T-helper 17 cell (primary cell): ENCODE measurements around the gene C17orf100. TPM values are rescaled to one million over a fixed set of nuclear protein-coding genes. Genes with fewer than 3 reads are reported as not detected.

ENCODE experiments used
- ATAC-seq: fragments of 150-1000 bp; cut with Tn5 transposase; 2 replicates; pipeline ENCODE4 v1.10.0; 2021; ENCODE audit warnings: mild to moderate bottlenecking, moderate library complexity
- DNase-seq, 3 donors: peaks; one replicate each; pipeline versions ENCODE4 v3.0.0 to v3.0.0-alpha.2; 2020 to 2021
- H3K9me3 ChIP-seq: one replicate; pipeline ENCODE4 v1.7.0; 2013; ENCODE audit warnings: low read length, mild to moderate bottlenecking; ENCODE audit not compliant: control insufficient read depth, poor library complexity, severe bottlenecking
- H3K27ac Mint-ChIP-seq: one replicate; pipeline ENCODE4 v1.8.0; 2022; ENCODE audit warnings: mild to moderate bottlenecking, moderate library complexity, mixed read lengths
- H3K27me3 Mint-ChIP-seq: one replicate; pipeline ENCODE4 v1.8.0; 2022; ENCODE audit warnings: mixed read lengths
- H3K36me3 Mint-ChIP-seq: one replicate; pipeline ENCODE4 v1.8.0; 2022; ENCODE audit warnings: low read depth, mixed read lengths
- H3K4me1 Mint-ChIP-seq: one replicate; pipeline ENCODE4 v1.8.0; 2022; ENCODE audit warnings: mild to moderate bottlenecking, mixed read lengths
- H3K4me3 Mint-ChIP-seq: one replicate; pipeline ENCODE4 v1.8.0; 2022; ENCODE audit warnings: mild to moderate bottlenecking, moderate library complexity, mixed read lengths
- total RNA-seq, 4 donors: library from RNA in 2 of 4; stranded (reverse) in 2 of 4; gene quantifications; one replicate each; pipeline ENCODE4 v1.2.3 and lab custom pipeline; 2022 to 2026

C17orf100 gene
- total RNA-seq (1 to 10 TPM; 1.3 to 2.5 TPM), total RNA-seq (lab: John Stamatoyannopoulos, UW) (2.9 to 3.8 reads per million in 2 donors)

DNA sequence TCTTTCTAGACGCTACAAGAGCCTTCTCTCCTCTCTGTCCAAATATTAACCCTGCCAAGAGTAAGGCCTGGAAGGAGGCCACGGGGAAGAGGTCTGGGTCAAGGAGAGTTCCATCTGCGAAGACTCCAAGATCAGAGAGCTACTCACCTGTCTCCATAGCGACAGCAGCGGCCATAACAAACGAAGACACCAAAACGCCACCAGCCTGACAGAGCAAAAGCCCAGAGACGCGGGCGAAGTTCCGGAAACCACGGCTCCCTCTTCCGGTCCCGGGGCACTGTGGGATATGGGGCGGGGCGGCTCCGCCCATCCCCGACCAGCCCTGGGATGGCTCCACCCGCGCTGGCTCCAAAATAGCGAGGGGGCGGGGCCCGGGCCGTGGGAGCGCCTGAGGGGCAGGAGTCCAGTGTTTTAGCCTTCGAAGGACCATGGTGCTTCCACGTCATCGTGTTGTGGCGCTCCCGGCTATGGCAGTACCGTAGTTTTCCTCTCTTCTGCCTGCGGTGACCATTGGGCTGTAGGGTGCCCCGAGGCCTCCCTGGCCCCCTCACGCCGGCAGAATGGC is at the start of gene C17orf100, which contains the start of gene MED31:
C17orf100 (plus strand) TSS at position 409 of the 565 bp plus-strand sequence; CDS start at position 561, 152 bp downstream.
MED31 (minus strand) TSS at position 252 of the 565 bp plus-strand sequence; CDS start at position 175, 77 bp downstream.
- H3K9me3 ChIP-seq, result no peaks in the 10 kb centered on the region
- ATAC-seq (peak; percentile 86), DNase-seq (peak; percentile 89 to 92 (median 89))
- Mint-ChIP-seq H3K27me3 (no peaks in the 10 kb centered on the region), H3K27ac (peak within 1 kb of the TSS; percentile 99), H3K4me3 (peak within 1 kb of the TSS; percentile 94), H3K36me3 (peaks cover 2% of the 10 kb centered on the region), H3K4me1 (peaks cover 45% of the 10 kb centered on the region)

DNA sequence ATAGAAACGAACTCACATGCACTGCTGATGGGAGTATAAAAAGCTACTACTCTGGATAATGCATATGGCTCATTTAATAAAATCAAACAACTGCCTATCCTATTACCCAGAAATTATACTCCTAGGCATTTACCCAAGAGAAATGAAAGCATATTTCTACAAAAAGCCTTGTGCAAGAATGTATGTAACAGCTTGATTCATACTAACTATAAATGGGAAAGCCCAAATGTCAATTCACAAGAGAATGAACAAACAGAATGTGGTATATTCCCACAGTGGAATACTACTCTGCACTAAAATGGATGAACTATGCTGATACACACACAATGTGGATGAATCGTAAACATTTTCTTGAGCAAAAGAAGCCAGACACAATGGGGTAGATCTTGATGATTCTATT is 49.4 kb upstream of the C17orf100 start:
- Mint-ChIP-seq H3K36me3 (peaks cover 10% of the 10 kb centered on the region), H3K27me3 (no peaks in the 10 kb centered on the region), H3K4me3 (no peak overlapping the region)

DNA sequence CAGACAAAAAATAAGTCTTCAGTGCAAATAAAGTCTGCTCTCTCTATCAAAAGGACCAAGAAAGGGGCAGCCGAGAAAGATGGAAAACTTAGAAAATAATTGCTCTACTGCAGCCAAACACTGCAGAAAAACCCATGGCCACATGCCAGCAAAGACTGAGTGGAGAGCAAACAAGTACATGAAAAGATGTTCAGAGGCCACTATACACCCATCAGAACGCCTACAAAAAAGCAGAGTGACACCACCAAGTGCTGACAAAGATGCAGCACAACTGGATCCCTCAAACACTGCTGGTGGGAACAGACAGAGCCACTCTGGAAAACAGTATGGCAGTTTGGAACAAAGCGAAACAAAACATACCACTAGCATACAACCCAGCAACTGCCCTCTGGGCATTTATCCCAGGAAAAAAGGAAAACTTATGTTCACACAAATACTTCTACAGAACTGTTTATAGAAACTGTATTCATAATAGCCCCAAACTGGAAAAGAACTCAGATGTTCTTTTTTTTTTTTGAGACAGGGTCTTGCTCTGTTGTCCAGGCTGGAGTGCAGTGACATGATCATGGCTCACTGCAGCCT is 47.7 kb upstream of the C17orf100 start:
- H3K4me3 Mint-ChIP-seq, result no peak overlapping the region
- ATAC-seq, result no peak
- peaks cover 11% of the 10 kb centered on the region for H3K36me3 Mint-ChIP-seq
- H3K4me1 Mint-ChIP-seq, result peaks cover 6% of the 10 kb centered on the region
- no peaks in the 10 kb centered on the region for H3K27me3 Mint-ChIP-seq
- H3K9me3 ChIP-seq, result no peaks in the 10 kb centered on the region
- no peak overlapping the region for H3K27ac Mint-ChIP-seq
- DNase-seq, result no peak

More for the DNA sequence above, 49.4 kb upstream of the C17orf100 start:
- no peak for DNase-seq
- Mint-ChIP-seq H3K27ac (peak overlapping the region; percentile 21), H3K4me1 (peaks cover 6% of the 10 kb centered on the region)
- H3K9me3 ChIP-seq, result no peaks in the 10 kb centered on the region
- no peak for ATAC-seq

DNA sequence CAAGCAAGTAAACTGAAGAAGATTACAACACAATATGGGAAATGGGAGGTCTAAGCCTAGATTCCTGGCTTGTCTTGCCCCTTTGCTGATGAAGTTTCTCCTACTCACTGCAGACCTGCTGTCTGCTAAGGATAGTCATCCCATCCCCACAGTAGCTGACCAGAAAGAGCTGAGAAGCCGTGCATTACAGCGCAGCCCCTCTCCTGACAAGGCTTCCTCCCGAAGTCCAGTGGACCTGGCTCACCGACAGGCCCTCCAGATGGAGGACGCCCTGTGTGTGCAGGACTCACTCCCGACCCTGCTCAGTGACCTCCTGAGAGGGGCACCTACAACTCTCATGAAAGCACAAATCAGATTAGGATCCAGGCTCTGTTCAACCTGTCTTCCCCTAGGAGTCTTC is 46.4 kb upstream of the C17orf100 start:
- peaks cover 14% of the 10 kb centered on the region for H3K36me3 Mint-ChIP-seq
- H3K27me3 Mint-ChIP-seq, result no peaks in the 10 kb centered on the region
- ATAC-seq, result no peak

DNA sequence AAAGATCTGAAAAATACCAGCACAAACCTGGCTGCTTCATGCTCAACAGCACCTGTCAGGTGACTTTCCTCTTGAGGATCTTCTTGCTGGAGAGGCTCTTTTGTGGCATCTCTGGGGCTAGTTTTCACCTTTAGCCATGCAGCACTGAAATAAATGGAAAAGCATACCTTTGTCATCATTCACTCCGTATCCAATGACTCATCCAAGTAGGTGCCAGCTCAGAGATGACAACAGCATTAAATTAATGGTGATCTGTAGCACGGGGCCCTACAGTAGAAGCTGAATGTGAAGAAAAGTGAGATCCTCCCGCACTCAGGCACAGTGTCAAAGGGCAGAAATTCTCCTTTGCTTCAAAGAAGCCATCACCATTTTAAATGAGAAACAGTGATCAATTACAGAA is 43.2 kb upstream of the C17orf100 start:
- H3K4me3 Mint-ChIP-seq, result no peak overlapping the region
- H3K36me3 Mint-ChIP-seq, result peaks cover 17% of the 10 kb centered on the region
- no peak for DNase-seq
- H3K27ac Mint-ChIP-seq, result no peak overlapping the region
- peaks cover 3% of the 10 kb centered on the region for H3K4me1 Mint-ChIP-seq
- no peaks in the 10 kb centered on the region for H3K9me3 ChIP-seq
- no peaks in the 10 kb centered on the region for H3K27me3 Mint-ChIP-seq
- no peak for ATAC-seq

More for the DNA sequence above, 46.4 kb upstream of the C17orf100 start:
- peaks cover 8% of the 10 kb centered on the region for H3K4me1 Mint-ChIP-seq
- no peaks in the 10 kb centered on the region for H3K9me3 ChIP-seq
- no peak for DNase-seq
- no peak overlapping the region for H3K4me3 Mint-ChIP-seq
- no peak overlapping the region for H3K27ac Mint-ChIP-seq

DNA sequence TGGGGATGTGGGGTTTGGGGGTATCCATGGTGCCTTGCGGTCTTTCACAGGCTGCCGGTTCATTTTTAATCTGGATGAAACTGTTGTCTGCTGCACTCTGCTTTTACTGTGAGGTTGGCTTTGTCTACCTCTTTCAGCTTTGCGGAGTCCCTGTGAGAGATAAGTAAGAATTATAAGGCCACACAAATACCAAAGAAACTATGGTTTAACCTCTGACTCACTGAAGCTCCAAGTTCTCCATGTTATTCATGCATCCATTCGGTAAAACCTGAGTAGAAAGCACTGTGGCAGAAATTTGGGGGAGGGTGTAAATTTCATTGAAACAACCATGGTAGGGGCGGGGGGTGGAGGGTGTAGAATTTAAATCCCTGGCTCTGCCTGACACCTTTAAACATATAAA is 41.6 kb upstream of the C17orf100 start:
- no peak for DNase-seq
- H3K9me3 ChIP-seq, result no peaks in the 10 kb centered on the region
- no peak overlapping the region for H3K4me3 Mint-ChIP-seq
- peaks cover 14% of the 10 kb centered on the region for H3K36me3 Mint-ChIP-seq
- no peak overlapping the region for H3K27ac Mint-ChIP-seq
- no peak for ATAC-seq
- peaks cover 5% of the 10 kb centered on the region for H3K4me1 Mint-ChIP-seq
- H3K27me3 Mint-ChIP-seq, result no peaks in the 10 kb centered on the region

DNA sequence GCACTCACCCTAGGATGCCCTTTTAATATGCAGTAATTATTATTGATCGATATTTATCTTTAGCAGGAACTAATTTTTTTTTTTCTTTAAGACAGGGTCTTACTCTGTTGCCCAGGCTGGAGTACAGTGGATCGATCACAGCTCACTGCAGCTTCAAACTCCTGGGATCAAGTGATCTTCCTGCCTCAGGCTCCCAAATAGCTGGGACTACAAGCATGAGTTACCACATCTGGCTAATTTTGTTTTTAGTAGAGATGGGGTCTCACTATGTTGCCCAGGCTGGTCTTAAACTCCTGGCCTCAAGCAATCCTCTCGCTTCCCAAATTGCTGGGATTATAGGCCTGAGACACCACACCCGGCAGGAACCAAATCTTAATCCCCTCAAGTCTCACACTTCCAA is 40.3 kb upstream of the C17orf100 start:
- Mint-ChIP-seq H3K27ac (no peak overlapping the region), H3K4me1 (peaks cover 5% of the 10 kb centered on the region), H3K36me3 (peaks cover 9% of the 10 kb centered on the region), H3K27me3 (no peaks in the 10 kb centered on the region), H3K4me3 (no peak overlapping the region)
- ATAC-seq (no peak), DNase-seq (no peak)
- no peaks in the 10 kb centered on the region for H3K9me3 ChIP-seq

DNA sequence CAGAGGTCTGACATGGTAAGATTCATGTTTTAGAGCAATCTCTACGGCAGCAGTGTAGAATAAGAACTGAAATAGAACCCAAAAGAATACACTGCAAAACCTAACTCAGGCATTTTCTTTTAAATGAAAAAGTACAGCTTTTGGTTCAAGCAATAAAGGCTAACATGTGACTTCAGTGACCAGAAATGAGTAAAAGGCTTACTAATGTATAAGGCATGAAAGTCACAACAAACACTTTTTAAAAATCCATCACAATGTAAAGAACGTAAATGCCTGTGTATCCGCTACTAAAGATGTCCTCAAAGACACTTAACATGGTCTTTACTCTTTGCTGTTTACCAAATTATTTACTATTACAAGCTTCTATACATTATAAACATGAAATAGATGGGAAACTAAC is 27.6 kb upstream of the C17orf100 start:
- H3K9me3 ChIP-seq, result no peaks in the 10 kb centered on the region
- Mint-ChIP-seq H3K27ac (no peak overlapping the region), H3K4me1 (peaks cover 7% of the 10 kb centered on the region), H3K4me3 (no peak overlapping the region), H3K27me3 (no peaks in the 10 kb centered on the region), H3K36me3 (peaks cover 10% of the 10 kb centered on the region)
- no peak for DNase-seq
- ATAC-seq, result no peak

DNA sequence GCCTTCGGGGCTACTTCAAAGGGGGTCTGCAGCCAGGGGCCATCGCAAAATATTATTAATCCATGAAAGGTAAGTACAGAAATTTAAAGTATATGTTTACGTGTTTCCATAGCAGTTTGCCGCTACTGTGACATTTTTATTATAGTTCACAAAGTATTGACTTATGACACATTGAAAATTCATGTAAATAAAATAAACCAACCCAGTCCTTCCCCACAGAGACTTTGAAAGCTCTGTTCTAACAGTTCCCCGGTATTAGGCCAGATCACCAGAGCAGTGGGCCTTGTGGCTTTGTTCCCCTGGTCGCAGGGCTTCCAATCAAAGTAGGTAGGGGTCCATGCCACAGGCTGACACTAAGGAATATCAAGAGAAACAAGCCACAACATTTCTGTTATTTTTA is 24.9 kb upstream of the C17orf100 start:
- Mint-ChIP-seq H3K27me3 (no peaks in the 10 kb centered on the region), H3K27ac (no peak overlapping the region), H3K4me3 (no peak overlapping the region), H3K4me1 (peaks cover 19% of the 10 kb centered on the region), H3K36me3 (peaks cover 17% of the 10 kb centered on the region)
- H3K9me3 ChIP-seq, result no peaks in the 10 kb centered on the region
- no peak for DNase-seq
- ATAC-seq, result no peak

DNA sequence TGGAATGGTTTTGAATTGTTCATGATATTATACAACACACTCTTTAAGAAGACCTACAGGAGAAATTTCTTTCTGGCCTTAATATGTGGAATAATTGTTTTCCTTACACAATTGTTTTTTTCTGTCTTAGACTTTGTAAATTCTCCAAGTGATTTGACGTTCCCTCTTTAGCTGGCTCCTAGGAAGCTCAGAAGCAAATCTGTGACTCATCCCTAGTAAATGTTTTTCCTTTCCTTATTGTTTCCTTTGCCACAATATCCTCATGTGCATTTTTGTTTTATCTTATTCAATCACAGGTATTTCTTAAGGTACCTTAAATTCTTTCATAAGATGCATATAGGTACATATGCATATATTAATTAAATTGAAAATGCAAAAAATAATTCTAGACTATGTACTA is 24.5 kb upstream of the C17orf100 start:
- DNase-seq (no peak), ATAC-seq (no peak)
- Mint-ChIP-seq H3K4me3 (no peak overlapping the region), H3K36me3 (peaks cover 17% of the 10 kb centered on the region), H3K27ac (peak overlapping the region; percentile 51), H3K27me3 (no peaks in the 10 kb centered on the region), H3K4me1 (peaks cover 19% of the 10 kb centered on the region)
- H3K9me3 ChIP-seq, result no peaks in the 10 kb centered on the region

DNA sequence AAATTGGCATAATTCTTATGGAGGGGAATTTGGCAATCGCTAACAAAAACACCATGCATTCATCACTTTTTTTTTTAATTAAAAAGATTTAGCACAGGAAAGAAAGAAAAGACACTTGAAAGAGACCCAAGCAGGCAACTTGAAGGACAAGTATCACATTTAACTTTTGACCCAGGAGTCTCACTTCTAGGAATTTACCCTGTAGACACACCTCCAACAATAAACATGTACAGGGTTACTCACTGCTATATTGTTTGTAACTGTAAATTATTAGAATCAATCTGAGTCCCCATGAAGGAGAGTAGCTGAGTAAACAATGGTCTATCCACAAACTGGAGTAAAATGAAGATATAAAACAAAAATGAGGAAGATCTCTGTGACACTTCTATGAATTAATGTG is 21.2 kb upstream of the C17orf100 start:
- no peak for ATAC-seq
- H3K4me3 Mint-ChIP-seq, result no peak overlapping the region
- peaks cover 26% of the 10 kb centered on the region for H3K36me3 Mint-ChIP-seq
- H3K27ac Mint-ChIP-seq, result no peak overlapping the region
- peaks cover 26% of the 10 kb centered on the region for H3K4me1 Mint-ChIP-seq
- H3K9me3 ChIP-seq, result no peaks in the 10 kb centered on the region
- H3K27me3 Mint-ChIP-seq, result no peaks in the 10 kb centered on the region
- DNase-seq, result no peak

DNA sequence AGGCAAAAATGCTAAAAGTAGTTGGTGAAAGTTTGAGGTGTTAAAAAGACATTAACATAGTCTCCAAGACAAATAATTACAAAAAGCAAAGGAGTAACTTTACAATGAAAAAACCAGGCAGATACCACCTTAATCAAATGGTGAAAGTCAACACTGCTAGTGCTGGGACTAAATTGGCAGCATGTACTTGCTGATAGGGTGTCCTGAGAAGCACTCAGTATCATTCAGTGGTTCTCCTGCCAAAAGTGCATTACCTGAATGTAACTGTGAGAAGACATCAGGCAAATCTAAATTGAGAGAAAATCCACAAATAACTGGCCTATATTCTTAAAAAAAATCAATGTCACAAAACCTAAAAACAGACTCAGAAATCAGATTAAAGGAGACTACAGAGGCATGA is 19.0 kb upstream of the C17orf100 start:
- Mint-ChIP-seq H3K27me3 (no peaks in the 10 kb centered on the region), H3K36me3 (peaks cover 22% of the 10 kb centered on the region), H3K27ac (no peak overlapping the region), H3K4me1 (peaks cover 36% of the 10 kb centered on the region), H3K4me3 (no peak overlapping the region)
- no peak for ATAC-seq
- DNase-seq, result no peak
- no peaks in the 10 kb centered on the region for H3K9me3 ChIP-seq

DNA sequence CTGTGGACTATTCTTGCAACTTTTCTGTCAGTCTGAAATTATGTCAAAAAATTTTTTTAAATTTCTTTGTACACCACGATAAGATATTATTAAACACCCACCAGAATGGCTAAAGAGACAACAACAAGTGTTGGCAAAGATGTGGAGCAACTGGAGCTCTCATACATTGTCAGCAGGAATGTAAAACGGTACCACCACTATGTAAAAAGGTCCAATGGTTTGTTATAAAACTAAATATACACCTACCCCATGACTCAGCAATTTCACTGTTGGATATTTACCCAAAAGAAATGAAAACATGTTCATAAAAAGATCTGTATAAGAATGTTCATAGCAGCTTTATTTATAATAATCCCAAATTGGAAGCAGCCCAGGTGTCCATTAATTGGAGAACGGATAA is 18.3 kb upstream of the C17orf100 start:
- H3K9me3 ChIP-seq, result no peaks in the 10 kb centered on the region
- ATAC-seq, result no peak
- Mint-ChIP-seq H3K4me3 (no peak overlapping the region), H3K27ac (no peak overlapping the region), H3K4me1 (peaks cover 42% of the 10 kb centered on the region), H3K27me3 (no peaks in the 10 kb centered on the region), H3K36me3 (peaks cover 21% of the 10 kb centered on the region)
- no peak for DNase-seq

DNA sequence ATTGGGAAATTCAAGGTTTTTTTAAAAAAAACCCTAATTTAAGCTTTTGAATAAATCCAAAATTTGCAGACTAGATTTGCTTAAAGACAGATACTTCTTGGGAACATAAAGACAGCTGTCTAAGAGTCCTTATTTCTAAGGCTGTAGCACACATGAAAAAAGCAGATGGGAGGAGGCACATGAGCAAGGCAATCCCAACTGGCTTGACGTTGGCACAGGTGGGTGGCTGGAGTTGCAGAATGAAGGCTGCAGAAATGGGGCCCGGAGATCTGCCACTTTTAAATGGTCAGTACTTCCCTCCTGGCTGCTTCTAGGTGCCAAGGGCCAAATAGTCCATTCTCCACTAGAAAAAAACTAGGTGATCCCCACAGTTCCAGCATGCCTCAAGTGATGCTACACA is 15.5 kb upstream of the C17orf100 start:
- peaks cover 12% of the 10 kb centered on the region for H3K36me3 Mint-ChIP-seq
- no peaks in the 10 kb centered on the region for H3K27me3 Mint-ChIP-seq
- no peak for DNase-seq
- no peaks in the 10 kb centered on the region for H3K9me3 ChIP-seq
- no peak overlapping the region for H3K4me3 Mint-ChIP-seq
- ATAC-seq, result no peak
- peaks cover 46% of the 10 kb centered on the region for H3K4me1 Mint-ChIP-seq
- H3K27ac Mint-ChIP-seq, result no peak overlapping the region
